Measurements from ENCODE around the gene ELF1.

The ELF1 gene

DNA sequence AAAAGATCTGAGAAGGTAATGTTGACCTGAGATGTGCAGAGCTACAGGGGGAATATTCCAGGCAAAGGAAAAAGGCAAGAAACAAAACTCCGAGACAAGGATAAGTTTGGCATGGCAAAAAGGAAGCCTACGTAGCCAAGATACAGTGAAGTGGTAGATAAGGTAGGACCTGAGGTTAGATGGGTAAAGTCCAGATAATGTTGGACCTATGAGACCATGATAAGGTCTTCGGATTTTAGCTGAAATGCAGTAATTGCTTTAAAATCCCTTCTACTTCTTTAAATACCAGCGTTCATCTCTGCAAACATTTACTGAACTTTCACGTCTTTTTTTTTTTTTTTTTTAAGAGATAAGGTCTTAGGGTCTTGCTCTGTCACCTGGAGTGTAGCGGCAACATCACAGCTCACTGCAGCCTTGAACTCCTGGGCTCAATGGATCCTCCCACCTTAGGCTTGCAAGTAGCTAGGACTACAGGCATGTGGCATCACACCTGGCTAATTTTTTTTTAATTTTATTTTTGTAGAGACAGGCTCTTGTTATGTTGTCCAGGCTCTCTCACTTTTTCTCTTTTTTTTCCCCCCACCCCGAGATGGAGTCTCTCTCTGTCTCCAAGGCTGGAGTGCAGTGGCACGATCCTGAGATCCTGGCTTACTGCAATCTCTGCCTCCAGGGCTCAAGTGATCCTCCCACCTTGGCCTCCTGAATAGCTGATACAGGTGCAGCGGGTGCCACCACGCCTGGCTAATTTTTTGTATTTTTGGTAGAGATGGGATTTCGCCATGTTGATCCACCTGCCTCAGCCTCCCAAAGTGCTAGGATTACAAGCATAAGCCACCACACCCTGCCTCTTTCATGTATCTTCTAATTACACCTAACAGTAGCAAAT, 38.0 kb upstream of the ELF1 start:
- peak overlapping the region; percentile 95 for H3K9ac ChIP-seq (ENCODE audit: low read depth, low read length, poor library complexity, severe bottlenecking)
- no peak for TF ChIP-seq EZH2phosphoT487 (IDR thresholded peaks at IDR 0.05; ENCODE audit: borderline replicate concordance)
- TF ChIP-seq, protein P1, sequence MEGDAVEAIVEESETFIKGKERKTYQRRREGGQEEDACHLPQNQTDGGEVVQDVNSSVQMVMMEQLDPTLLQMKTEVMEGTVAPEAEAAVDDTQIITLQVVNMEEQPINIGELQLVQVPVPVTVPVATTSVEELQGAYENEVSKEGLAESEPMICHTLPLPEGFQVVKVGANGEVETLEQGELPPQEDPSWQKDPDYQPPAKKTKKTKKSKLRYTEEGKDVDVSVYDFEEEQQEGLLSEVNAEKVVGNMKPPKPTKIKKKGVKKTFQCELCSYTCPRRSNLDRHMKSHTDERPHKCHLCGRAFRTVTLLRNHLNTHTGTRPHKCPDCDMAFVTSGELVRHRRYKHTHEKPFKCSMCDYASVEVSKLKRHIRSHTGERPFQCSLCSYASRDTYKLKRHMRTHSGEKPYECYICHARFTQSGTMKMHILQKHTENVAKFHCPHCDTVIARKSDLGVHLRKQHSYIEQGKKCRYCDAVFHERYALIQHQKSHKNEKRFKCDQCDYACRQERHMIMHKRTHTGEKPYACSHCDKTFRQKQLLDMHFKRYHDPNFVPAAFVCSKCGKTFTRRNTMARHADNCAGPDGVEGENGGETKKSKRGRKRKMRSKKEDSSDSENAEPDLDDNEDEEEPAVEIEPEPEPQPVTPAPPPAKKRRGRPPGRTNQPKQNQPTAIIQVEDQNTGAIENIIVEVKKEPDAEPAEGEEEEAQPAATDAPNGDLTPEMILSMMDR (conservative IDR thresholded peaks at IDR 0.05; ENCODE audit: low read length) = no peak
- H3F3A ChIP-seq (ENCODE audit: low read depth) = peaks cover 3% of the 10 kb centered on the region; the same call in 1 of the 2 replicates
- H3K36me3 ChIP-seq (ENCODE audit: insufficient read depth, low read length) = no peaks in the 10 kb centered on the region
- peak overlapping the region; percentile 96 for H3K4me2 ChIP-seq (ENCODE audit: low read depth, low read length, poor library complexity, severe bottlenecking)
- H3K9me3 ChIP-seq (ENCODE audit: insufficient read depth, low read depth, low read length) = no peaks in the 10 kb centered on the region
- no peak overlapping the region for H2AFZ ChIP-seq (ENCODE audit: low read length)
- H3K4me1 ChIP-seq (ENCODE audit: insufficient read depth, low read length, poor library complexity, severe bottlenecking) = peaks cover 63% of the 10 kb centered on the region
- peak overlapping the region; percentile 90 for H3K4me3 ChIP-seq (ENCODE audit: low read length, poor library complexity, severe bottlenecking)
- H3K9me2 ChIP-seq (replicated peaks; ENCODE audit: low read depth, low read length) = no peaks in the 10 kb centered on the region
- peaks cover 48% of the 10 kb centered on the region for H4K20me1 ChIP-seq (ENCODE audit: insufficient read depth, low read length, poor library complexity, severe bottlenecking)
- H3K79me2 ChIP-seq (ENCODE audit: insufficient read depth, low read length) = peaks cover 94% of the 10 kb centered on the region
- H3K27me3 ChIP-seq (ENCODE audit: insufficient read depth, low read length, poor library complexity, severe bottlenecking) = no peaks in the 10 kb centered on the region

GRCh38 chr13:41056194-41056593, 37.1 kb upstream of the ELF1 start:
- H4K20me1 ChIP-seq (ENCODE audit: insufficient read depth, low read length, poor library complexity, severe bottlenecking) = peaks cover 48% of the 10 kb centered on the region
- peaks cover 95% of the 10 kb centered on the region for H3K79me2 ChIP-seq (ENCODE audit: insufficient read depth, low read length)
- H3K4me3 ChIP-seq (ENCODE audit: low read length, poor library complexity, severe bottlenecking) = peak overlapping the region; percentile 90
- peaks cover 68% of the 10 kb centered on the region for H3K4me1 ChIP-seq (ENCODE audit: insufficient read depth, low read length, poor library complexity, severe bottlenecking)
- peaks cover 3% of the 10 kb centered on the region; the same call in 1 of the 2 replicates for H3F3A ChIP-seq (ENCODE audit: low read depth)
- H3K9me3 ChIP-seq (ENCODE audit: insufficient read depth, low read depth, low read length) = no peaks in the 10 kb centered on the region
- no peak overlapping the region for H2AFZ ChIP-seq (ENCODE audit: low read length)
- H3K27me3 ChIP-seq (ENCODE audit: insufficient read depth, low read length, poor library complexity, severe bottlenecking) = no peaks in the 10 kb centered on the region
- no peak for TF ChIP-seq EZH2phosphoT487 (IDR thresholded peaks at IDR 0.05; ENCODE audit: borderline replicate concordance)
- TF ChIP-seq, protein P1 (conservative IDR thresholded peaks at IDR 0.05; ENCODE audit: low read length) = no peak
- peak overlapping the region; percentile 96 for H3K4me2 ChIP-seq (ENCODE audit: low read depth, low read length, poor library complexity, severe bottlenecking)
- peak overlapping the region; percentile 95 for H3K9ac ChIP-seq (ENCODE audit: low read depth, low read length, poor library complexity, severe bottlenecking)
- no peaks in the 10 kb centered on the region for H3K36me3 ChIP-seq (ENCODE audit: insufficient read depth, low read length)
- H3K9me2 ChIP-seq (replicated peaks; ENCODE audit: low read depth, low read length) = no peaks in the 10 kb centered on the region

DNA sequence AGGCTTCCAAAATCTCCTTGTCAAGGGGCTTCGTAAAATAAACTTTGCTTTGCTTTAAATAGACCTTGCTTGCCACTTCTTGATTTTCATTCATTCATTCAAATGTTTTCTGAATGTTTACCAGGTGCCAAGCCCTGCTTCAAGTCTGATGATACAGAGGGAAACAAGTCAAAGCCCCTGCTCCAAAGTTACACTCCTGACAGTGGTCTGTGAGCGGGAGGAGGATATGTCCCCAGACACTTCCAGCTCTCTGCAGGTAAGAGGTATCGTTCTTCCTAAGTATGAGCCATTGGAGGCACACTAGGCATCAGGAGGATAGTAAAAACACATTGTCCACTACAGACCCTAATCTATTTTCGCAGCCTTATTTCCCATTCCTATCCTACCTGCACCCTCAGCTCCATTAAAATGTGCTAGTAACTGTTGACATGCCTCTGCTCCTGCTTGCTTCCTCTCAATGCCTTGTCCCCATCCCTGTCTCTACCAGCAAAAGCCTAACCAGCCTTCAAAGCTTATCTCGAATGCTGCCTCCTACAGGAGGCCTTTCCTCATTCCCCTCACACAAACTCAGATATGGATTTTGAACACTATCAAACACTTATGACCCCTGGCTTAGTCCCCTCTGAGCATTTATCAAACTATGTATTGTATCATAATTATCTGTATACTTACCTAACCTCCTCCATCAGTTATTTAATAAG, 36.0 kb upstream of the ELF1 start:
- Histone ChIP-seq H3F3A (ENCODE audit: low read depth) (no peaks in the 10 kb centered on the region), H3K79me2 (ENCODE audit: insufficient read depth, low read length) (peaks cover 100% of the 10 kb centered on the region), H4K20me1 (ENCODE audit: insufficient read depth, low read length, poor library complexity, severe bottlenecking) (peaks cover 48% of the 10 kb centered on the region), H3K9me3 (ENCODE audit: insufficient read depth, low read depth, low read length) (no peaks in the 10 kb centered on the region), H3K4me2 (ENCODE audit: low read depth, low read length, poor library complexity, severe bottlenecking) (peak overlapping the region; percentile 96), H2AFZ (ENCODE audit: low read length) (no peak overlapping the region), H3K9ac (ENCODE audit: low read depth, low read length, poor library complexity, severe bottlenecking) (peak overlapping the region; percentile 37), H3K4me3 (ENCODE audit: low read length, poor library complexity, severe bottlenecking) (peak overlapping the region; percentile 90), H3K9me2 (replicated peaks; ENCODE audit: low read depth, low read length) (no peaks in the 10 kb centered on the region), H3K27me3 (ENCODE audit: insufficient read depth, low read length, poor library complexity, severe bottlenecking) (no peaks in the 10 kb centered on the region), H3K4me1 (ENCODE audit: insufficient read depth, low read length, poor library complexity, severe bottlenecking) (peaks cover 70% of the 10 kb centered on the region), H3K36me3 (ENCODE audit: insufficient read depth, low read length) (no peaks in the 10 kb centered on the region)
- TF ChIP-seq EZH2phosphoT487 (IDR thresholded peaks at IDR 0.05; ENCODE audit: borderline replicate concordance) = no peak
- TF ChIP-seq, protein P1 (conservative IDR thresholded peaks at IDR 0.05; ENCODE audit: low read length) = peak; percentile 69
